ENCODE results near the gene PTPN13.

GRCh38 chr4:86679441-86679840 is 85.3 kb downstream of the PTPN13 start:
- TF ChIP-seq CTCF (conservative IDR thresholded peaks at IDR 0.05; ENCODE audit: low read depth, low read length) (no peak), EZH2 (IDR thresholded peaks at IDR 0.05; ENCODE audit: borderline replicate concordance, low read depth, low read length, poor library complexity, severe bottlenecking) (no peak)
